Measurements from ENCODE around the gene NR2C2.

The NR2C2 gene

DNA sequence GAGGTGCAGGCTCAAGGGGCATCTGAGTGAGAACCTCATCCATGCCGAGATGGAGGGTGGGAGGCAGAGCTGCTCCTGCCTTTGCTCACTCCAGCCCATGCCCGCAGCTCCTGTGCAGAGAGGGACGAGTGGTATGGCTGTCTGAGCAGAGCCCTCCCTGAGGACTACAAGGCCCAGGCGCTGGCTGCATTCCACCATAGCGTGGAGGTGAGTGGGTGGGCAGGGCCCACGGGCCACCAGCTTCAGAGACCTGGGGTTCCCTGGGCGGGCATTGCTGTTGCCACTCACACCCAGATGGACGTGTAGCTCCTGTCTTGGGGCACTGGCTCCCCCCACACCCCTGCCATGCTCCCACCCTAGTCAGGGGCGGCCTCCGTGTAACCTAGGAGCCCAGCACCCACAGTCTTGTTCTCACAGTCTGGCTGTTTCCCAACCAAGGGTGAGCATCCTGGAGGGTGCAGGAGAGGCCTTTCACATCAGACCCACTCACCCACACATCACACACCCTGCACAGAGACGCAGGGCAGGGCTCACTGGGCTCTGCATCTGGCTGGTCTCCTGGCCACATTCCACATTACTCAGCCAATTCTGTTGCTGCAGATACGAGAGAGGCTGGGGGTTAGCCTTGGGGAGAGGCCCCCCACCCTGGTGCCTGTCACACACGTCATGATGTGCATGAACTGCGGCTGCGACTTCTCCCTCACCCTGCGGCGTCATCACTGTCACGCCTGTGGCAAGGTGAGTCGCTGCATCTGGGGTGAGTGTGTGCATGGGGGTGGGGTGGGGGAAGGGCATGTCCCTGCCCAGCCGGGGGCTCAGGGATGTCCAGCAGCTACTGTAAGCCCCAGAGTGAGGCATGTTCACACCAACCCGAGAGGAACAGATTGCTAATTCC is 25.3 kb upstream of the NR2C2 start:
- DNase-seq, result peak; percentile 54

DNA sequence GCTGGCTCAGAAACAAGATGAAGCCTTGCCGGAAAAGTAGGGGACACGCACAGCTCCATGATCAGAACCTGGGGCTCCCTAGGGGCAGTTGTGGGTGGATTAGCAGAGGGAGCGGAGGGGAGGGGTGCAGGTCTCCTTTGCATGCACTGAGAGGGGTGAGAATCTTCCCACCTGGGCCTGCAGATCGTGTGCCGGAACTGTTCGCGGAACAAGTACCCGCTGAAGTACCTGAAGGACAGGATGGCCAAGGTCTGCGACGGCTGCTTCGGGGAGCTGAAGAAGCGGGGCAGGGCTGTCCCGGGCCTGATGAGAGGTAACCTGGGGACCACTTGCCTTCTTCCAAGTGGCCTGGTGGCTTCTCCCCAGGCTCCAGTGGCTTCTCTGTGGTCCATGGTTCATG is 24.5 kb upstream of the NR2C2 start:
- no peak for DNase-seq

DNA sequence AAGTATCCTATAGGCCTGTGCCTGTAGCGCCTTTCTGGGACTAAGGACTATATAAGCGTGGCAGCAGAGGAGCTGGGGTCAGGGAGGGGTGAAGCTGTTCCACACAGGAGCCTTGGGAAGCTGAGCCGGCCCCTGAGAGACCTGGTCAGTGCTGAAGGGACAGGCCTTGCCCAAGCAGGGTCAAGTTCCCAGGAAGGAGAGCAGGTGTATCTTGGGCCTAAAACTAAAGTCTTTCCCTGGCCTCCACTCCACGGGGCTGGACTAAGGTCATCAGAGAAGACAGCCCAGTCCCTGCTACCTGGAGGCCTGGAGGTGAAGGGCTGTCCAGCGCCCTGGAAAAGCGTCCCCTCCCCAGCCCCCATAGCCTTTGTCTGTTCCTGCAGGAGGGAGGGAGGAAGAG is 23.9 kb upstream of the NR2C2 start:
- DNase-seq, result no peak

DNA sequence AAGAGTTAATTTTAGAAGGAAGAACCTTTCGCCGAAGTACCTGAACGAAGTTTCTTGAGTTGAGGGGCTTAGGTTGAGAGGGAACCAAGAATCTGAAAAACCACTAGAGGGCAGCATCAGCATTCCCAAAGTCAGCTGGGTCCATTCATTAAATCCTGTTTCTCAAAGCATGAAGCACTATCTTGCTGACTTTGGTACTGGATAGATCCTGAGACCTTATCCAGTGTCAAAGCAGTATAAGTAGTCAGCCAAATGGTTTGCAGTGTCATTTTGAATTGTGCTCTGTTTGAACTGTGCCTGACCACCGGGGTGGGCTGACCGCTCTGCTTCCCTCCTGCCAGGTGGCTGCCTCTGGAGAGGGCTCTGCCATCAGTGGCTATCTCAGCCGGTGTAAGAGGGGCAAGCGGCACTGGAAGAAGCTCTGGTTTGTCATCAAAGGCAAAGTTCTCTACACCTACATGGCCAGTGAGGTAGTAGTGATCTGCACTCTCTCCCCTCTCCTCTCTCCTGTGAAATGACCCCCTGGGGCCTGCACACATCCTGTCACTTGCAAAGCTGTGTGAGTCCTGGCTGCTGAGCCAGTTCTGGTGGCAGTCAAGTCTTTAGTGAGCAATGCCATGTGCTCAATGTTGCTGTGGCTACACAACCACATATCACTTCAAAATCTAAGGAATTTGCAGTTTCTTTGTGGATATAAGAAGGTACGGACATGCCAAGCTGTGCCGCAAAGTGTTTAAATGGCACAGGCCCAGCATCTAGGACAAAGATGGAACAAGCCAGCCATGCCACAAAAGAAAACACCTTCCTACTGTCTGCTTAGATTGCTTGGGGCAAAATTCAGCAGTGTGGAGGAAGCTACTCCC is 21.4 kb upstream of the NR2C2 start:
- DNase-seq, result peak; percentile 59

DNA sequence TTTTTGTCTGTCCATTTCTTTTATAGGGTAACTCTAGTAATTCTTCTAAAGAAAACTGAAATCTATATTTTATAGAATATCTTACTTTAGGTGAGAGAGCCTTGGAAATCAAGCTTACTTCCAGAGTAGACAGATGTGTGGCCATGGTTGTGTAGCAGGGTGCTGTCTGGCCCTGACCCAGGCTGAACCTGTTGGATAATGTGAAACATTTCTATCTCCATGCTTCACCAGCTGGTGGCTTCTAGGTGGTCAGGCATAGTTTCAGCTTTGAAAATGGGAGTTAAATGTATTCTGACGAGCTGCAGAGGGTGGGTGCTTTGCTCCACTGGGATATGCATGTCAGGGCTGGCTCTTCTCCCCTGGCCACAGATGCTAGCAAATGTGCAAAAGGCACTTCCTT is 20.8 kb upstream of the NR2C2 start:
- no peak for DNase-seq

DNA sequence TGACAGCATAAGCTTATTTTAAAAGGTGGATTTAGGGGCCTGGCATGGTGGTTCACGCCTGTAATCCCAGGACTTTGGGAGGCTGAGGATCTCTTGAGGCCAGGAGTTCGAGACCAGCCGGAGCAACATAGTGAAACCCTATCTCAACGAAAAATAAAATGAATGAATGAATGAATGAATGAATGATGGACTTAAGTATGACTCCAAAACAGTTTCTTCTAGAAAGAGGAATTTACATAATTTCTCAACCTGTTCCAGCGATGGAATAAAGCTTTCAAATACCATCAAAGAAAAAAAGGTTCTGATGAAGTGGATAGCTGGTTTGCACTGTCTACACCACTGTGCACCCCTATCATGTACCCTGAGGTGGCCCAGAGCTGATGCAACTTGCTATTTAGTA is 20.1 kb upstream of the NR2C2 start:
- no peak for DNase-seq

DNA sequence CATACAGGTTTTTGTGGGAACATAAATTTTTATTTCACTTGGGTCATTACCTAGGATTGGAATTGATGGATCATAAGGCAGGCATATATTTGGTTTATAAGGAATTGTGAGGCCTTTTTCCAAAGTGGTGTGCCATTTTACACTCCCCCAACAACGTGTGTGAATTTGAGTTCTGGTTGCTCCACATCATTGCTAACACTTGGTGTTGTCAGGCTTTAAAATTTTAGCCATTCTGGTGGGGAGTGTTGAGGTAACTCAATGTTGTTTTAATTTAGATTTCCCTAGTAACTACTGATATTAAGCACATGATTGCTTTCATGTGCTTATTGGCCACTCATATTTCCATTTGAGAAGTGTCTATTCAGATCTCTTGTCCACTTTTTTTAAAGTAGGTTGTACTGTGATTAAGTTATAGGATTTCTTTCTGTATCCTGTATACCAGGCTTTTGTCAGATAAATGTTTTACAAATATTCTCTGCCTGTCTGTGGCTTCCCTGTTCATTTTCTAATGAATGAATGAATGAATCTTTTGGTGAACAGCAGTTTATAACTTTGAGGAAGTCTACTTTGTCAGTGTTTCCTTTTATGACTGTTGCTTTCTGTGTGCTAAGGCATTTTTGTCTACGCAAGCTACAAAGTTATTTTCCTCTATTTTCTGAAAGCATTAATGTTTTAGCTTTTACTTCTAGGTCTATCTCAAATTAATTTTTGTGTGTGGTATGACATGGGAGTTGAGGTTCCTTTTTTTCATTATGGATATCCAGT is 17.9 kb upstream of the NR2C2 start:
- DNase-seq, result no peak

DNA sequence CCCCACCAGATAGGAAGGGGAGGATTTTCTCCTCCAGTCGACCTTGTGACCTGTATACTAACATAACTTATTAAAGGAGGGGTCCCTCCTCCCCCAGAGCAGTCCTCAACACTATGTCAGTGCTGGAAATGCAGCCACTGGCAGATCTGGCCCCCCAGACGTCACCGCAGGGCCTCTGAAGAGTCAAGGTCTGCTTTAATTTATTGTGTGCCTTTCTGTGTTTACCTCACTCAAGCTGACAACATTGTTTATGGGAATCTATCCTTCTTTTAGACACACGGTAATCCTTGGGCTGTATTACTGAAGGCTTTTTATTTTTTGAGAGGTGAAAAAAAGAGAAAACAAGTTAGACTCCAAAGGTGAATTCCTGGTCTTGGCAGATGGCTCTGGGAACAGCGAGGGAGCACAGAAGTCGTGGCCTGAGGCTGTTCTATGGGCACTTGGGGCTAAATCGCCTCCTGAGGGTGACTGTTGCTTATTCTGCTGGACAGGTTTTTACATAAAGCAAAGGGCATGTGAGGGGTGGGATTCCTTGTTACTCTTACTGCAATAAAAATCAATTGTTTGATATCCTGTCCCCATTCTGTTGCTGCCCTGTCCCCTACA is 13.5 kb upstream of the NR2C2 start:
- no peak for DNase-seq

DNA sequence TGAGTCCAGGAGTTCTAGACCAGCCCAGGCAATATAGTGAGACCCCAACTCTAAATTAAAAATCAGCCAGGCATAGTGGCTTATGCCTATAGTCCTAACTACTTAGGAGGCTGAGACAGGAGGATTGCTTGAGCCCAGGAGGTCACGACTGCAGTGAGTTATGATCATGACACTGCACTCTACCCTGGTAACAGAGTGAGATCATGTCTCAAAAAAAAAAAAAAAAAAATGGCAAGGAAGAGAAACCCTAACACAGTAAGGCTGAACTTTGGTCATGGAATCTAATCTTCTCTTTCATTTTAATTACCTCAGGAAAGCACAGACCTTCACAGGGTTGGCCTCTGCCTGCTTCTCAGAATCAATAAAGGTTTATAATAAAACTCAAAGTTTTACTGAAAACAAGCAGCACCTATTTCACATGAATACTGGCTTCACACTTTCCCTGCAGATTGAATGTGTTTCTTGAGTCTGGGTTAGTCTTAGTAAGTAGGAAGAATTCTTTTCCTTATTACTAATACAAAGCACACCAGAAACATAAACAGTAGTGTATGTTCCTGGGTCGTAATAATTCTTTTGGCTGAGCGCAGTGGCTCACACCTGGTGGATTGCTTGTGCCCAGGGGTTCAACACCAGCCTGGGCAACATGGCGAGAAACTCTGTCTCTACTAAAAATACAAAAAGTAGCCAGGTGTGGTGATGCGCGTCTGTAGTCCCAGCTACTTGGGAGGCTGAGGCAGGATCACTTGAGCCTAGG is 11.6 kb upstream of the NR2C2 start:
- no peak for DNase-seq

DNA sequence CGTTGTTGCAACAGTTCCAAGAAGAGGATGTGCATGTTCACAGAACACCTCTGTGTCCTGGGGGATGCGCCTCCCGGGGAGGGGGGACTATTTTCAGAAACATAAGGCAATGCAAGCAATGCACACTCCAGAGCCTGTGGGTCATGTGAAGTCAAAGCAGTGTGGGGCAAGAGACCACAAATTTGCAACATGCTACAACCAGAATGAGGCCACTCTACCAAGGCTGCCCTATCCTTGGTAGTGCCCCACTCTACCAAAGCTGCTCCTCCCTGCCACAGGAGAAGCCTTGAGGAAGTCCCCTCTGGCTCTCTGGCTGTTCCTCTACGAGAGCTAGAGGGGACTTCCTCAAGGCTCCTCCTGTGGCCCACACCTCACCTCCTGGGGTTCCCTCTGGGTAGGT is 8.4 kb upstream of the NR2C2 start:
- DNase-seq, result no peak

DNA sequence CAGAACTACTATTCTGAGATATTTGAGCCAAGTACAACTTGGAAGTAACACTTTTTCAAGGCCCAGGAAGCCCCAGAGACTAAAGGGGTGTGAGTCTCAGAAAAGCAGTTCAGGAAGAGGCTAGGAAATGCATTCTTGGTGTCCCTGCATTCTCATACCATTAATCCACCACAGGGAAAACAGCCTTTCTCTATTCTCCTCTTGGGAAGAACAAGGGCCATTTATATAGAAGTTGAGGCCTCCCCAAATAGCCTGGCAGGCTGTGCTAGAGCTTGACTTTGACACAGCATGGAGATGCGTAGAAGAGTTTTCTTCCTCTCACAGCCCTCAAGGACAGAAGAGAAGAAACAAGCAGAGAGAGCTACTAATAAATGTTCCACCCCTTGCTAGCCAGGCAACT is 5.5 kb upstream of the NR2C2 start:
- DNase-seq, result no peak

DNA sequence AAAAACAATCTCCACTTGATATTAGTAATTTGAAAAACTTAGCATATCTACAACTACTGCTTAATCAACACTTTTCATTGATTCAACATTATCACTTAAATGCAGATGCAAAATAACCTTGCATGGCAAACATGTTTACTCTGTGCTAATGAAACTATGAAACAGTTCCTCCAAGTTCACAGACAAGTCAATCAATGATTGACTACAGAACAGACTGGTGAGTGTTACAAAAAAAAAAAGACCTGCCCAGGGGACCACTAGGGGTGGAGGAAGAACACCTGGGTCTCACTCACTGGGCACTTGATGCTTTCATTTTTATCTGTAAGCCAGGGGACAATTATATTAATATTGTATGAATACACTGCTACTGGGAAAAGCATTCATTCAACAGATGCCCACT is 4.3 kb upstream of the NR2C2 start:
- DNase-seq, result no peak

DNA sequence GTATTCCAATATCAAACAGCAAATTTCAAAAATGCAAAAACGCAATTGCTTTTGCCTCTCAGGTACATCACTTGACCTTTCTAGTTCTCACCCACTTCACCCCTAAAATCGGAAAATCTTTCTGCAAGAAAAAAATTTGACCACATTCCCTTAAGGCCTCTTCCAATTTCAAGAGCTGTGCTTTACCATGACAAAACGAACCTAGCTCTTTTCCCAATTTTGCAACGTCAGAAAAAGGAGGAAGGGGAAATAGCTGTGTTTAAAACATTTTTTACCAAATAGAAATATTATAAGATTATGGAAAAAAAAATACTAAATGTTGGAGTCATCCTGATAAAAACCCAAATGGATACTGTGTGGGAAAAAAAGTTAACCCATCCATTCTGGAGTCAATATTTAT is 1.1 kb upstream of the NR2C2 start:
- no peak for DNase-seq

DNA sequence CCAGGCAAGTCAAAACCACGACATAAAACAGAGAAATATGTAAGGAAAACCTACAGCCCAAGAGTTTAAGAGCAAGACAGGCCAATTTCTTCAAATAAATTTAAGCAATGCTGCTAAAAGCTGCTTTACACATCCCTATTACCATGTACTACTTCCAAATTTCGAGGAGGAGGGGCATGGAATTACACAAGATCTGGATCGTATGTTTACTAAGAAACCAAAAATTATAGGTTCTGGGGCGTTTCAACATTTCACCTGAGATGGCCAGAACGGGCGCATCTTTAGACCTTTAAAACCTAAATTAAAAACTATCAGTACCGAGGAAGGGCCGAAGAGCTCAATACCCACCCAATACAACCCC is 664 bp upstream of the NR2C2 start:
- no peak for DNase-seq

DNA sequence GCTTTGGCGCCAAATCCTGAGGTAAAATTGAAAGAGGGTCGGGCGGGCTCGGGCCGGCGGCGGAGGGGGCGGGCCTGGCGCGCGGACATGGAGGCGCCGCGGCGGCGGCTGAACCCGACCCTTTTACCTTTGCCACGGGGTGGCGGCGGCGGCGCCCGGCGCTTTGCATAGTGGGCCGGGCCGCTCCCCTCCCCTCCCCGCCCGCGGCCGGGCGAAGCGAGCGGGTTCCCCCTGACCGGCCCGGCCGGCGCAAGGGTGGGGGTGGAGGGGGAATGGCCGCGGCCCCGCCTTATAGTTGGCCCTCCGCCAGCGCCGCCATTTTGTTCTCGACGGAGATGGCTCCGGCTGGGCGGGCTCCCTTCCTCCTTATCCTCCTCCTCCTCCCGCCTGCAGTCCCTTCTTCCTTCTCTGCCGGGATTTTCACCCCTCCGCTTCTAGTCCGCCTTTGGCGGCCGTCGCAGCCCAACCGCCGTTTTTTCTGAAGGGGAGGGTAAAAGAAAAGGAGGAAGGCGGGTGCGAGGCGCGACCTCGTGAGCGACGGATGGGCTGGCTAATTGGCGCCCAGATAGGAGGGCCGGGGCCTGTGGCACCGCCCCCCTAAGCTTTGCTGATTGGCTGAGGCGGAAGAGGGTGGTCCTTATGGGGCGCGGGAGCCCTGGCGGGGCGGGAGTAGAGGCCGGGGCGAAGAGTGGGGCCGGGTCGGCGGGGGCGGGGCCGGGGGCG is 664 bp downstream of the NR2C2 start:
- DNase-seq, result peak; percentile 97

DNA sequence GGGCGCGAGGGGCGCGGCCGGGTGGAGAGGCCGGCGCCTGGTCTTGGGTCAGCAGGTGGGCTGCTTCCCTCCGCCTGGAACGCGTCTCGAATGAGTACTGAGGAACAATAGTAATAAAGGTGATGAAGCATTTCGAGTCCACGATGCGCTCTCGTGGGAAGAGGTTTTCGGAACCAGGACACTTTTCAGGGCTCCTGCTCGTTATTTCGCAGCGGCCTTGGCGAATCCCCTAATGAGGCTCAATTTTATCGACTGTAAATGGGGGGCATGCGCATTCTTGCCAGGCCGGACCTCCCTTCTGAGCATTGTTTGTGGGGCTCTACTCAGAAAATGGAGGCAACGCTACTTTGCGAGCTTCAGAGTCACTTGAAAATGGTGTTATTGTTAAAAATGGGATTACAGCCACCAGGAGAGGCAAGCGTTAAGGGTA is 1.2 kb downstream of the NR2C2 start:
- no peak for DNase-seq

DNA sequence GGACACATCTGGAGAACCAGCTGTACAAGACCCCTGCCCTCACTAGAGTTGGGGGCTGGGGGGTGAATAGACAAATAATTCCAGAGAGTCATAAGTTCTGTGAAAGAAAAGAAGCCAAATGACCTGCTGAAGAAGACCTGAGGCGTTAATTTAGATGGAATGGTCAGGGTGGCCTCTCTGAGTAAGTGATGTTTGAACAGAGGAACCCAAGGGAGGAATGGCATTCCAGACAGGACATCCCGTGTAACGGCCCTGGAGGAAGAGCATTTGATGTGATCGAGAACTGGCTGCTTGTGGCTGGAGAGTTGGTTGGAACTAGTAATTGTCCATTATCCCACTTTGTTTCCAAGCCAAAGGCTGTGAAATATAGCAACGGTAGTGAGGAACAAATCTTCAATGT is 1.7 kb downstream of the NR2C2 start:
- no peak for DNase-seq

DNA sequence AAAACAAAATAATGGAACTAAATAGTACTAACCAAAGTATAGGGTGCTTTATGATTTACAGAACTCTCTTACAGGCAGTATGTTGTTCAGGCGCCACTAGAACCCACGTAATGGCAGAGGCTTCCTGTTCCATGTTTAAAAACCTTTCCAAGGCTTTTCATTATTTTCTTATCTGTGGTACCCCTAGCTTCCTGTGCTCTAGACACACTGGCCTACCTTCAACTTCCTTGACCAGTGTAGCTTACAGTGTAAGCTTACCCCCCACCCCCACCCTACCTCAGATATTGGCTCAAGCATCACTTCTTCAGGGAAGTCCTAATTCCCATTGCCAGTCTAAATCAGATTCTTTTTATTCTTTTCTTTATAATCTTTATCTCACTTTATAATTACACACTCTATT is 2.9 kb downstream of the NR2C2 start:
- no peak for DNase-seq

DNA sequence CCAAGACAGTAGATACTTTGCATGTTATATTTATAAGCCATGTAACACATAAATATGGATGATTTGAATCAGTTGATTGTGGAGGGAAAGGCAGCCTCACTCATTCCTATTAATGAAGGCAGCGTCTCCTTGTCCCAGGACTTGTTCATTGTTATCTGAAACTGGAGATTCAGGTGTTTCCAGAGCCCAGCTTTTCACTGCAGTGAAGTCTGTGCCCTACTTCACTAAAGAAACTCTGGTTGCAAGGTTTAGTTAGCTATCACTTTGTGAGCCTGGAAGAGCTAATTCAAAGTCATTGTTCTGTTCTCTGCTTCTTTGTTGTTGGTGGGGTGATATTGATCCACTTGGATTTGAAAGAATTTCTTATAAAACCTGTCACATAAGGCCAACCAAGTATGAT is 9.8 kb downstream of the NR2C2 start:
- DNase-seq, result no peak

DNA sequence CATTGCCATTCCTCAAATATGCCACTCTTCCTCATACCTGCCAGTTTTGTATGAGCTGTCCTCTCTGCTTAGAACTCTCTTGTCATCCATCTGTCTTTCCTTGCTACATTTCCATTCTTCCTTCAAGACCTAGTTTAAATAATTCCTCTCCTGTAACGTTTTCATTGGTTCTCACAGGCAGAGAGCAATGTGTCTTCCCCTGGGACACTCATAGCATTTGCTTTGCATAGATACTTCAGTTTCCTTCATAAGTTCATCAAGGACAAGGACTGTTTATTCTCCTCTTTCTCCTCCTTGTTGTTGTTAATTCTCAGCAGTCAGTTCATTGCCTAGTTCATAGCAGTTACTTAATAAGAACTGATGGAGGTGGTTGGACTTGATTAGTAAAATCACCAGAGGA is 10.5 kb downstream of the NR2C2 start:
- DNase-seq, result no peak

DNA sequence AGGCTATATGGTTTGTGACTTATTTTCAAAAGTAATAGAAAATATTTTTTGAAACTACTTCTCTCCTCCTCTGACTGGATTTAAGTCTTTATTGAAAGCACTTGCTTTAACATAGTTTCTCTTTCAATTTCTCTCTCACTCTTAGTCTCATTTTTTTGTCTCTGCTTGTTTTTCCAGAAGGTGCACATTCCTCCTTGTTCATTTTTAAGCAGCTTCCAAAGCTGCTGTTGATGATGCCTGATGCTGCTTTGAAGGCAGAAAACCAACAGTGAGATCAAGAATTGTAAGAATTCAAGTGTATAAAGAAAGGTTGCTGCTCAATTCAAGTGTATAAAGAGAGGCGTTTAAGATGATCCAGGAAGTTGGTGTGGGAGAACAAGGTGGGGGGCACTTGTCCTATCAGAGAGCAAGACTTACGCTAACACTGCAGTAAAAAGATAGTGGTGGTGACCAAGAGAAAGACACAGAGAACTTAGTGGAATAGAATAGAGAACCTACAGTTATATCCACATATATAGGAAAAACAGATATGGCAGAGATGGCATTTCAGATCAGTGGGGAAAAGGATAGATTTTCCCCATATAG is 12.1 kb downstream of the NR2C2 start:
- DNase-seq, result no peak

Measured in fibroblast of skin of right biceps (primary cell).